VCaP (cell line): ENCODE measurements around the gene PHACTR1.
A peak's percentile ranks its signal among the peaks of the same experiment; 100 is the strongest.

ENCODE experiments used
- H3K27ac ChIP-seq: fragments of 450-650 bp; 2 replicates; pipeline ENCODE4 v1.5.1; 2017
- TF ChIP-seq, protein P1 (sequence below): fragments of 450-650 bp; conservative IDR thresholded peaks from 2 replicates; pipeline ENCODE4 v1.5.1; 2017; ENCODE audit warnings: mild to moderate bottlenecking, moderate library complexity

PHACTR1 gene

DNA sequence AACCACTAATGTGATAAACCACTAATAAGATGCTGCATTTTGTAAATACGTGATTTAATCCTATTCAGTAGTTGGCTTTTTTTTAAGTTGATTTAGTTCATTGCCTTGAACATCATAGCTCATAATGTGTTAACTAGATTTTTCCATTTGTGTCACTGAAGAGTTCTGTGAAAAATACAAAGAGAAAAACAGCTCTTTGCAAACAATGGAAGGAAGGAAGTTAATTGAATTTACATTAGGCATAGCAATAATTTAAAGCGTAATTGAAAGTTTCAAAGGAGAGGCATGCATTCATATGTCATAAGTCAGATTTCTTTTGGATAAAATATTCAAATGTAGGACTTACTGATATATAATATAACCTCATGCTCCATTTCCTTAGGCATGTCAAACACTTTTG, 509.5 kb downstream of the PHACTR1 start:
- H3K27ac ChIP-seq, result no peak overlapping the region
- TF ChIP-seq, protein P1, sequence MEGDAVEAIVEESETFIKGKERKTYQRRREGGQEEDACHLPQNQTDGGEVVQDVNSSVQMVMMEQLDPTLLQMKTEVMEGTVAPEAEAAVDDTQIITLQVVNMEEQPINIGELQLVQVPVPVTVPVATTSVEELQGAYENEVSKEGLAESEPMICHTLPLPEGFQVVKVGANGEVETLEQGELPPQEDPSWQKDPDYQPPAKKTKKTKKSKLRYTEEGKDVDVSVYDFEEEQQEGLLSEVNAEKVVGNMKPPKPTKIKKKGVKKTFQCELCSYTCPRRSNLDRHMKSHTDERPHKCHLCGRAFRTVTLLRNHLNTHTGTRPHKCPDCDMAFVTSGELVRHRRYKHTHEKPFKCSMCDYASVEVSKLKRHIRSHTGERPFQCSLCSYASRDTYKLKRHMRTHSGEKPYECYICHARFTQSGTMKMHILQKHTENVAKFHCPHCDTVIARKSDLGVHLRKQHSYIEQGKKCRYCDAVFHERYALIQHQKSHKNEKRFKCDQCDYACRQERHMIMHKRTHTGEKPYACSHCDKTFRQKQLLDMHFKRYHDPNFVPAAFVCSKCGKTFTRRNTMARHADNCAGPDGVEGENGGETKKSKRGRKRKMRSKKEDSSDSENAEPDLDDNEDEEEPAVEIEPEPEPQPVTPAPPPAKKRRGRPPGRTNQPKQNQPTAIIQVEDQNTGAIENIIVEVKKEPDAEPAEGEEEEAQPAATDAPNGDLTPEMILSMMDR, result no peak

DNA sequence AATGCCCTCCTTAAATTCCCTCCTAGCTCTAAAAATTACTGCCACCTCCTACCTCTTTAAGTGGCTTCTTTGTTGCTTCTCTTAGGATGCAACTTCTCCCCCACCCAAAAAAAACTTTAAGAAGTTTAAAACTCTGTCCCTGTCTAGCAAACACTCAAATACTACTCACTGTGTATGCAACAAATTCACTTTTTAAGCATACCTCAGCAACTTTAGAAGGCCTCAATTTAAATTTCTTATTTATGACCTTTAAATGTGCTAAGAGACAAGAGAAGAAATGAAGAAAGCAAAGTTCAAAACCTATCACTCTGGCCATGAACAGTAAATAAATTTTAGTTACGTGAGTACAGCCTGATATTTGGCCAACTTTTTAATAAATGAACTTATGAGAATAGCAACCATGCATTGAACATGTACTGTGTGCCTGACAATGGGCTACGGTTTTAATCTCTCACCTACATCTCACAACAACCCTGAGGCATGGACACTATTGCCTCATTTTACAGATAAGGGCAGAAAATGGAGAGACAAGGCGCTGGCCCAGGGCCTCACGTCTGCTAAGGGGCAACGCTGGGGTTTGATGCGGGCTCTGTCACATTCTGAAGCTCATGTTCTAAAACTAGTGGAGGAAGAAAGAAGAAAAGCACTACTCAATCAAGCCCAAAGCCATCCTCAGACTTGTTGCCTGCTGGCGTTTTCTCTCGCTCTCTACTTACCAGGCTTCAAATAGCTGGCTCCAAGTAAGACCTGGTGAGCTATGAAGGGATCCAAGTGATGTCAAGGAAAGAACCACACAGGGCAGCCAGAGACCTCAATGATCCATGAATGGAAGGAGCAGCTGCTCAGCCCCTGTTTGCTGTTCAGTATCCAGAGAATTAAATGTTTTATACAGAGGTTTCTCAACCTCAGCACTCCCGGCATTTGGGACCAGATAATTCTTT, 512.0 kb downstream of the PHACTR1 start:
- no peak overlapping the region for H3K27ac ChIP-seq
- TF ChIP-seq, protein P1, result no peak

DNA sequence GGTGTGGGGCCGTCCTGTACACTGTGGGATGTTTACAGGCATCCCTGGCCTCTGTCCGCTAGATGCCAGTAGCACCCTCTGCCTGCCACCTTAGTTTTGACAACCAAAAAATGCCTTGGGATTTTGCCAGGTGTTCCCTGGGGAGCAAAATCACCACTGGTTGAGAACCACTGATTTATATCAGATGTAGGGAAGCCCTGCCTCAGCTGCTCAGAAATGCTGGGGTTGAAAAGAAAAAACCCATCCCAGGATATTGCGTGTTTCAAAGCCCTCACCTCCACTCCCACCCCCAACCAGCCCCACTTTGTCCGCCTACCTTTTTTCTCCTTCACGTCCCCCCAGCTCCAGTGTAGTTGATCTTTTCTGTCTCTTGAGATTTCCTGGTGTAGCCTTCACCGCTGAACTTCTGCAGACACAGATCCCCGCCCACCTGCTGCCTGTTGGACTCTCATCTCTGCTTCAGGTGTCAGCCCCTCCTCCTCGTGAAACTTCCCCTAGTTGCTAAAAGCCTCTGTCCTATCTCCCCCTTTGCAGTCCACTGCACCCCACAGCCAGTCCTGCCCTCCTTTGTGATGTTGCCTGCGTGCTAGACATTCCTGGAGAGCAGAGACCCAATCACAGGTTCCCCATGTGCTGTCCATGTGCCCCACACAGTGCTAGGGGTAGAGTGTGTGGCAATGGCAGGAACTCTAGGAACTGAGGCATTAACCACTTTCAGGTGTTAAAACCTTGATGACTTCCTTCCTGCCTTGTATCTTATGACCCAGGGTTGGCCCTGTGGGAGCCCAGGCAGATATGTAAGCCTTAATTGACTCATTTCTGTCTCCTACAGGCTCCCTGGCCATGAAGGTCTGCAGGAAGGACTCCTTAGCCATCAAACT, 512.9 kb downstream of the PHACTR1 start:
- TF ChIP-seq, protein P1, result peak; percentile 65
- H3K27ac ChIP-seq, result no peak overlapping the region

DNA sequence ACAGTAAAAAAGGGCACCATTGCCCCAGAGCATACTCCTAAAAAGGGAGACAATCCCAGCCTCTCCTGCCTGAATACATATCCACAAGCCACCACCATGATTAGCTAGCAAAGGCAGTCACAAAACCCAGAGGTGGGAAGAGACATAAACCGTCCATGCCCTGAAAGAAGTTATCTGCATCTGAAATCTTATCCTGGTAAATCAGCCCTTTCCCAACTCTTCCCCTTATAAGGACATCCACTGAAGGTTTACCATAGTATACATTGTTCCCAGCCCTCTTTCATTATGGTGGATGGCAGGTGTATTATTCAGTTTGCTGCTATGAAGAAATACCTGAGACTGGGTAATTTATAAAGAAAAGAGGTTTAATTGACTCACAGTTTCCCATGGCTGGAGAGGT, 516.5 kb downstream of the PHACTR1 start:
- TF ChIP-seq, protein P1, result no peak
- H3K27ac ChIP-seq, result no peak overlapping the region

DNA sequence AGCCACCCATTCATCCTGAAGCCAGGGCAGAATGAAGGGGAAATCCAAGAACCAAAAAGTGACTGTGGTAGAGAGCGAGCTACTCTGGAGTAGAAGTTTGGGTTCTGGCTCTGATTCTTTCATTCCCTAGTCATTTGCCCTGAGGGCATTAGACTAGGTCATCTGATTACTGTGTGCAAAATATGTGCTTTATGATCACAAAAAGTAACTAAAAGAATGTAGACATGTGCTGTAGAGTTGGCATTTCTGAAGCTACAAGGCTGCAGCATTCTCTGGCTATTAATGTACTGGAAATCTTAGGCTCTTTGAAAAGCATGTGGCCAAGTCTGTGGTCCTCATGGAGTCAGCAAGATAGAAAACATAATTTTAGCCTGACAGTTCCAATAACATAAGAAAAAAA, 517.6 kb downstream of the PHACTR1 start:
- no peak overlapping the region for H3K27ac ChIP-seq
- TF ChIP-seq, protein P1, result no peak

DNA sequence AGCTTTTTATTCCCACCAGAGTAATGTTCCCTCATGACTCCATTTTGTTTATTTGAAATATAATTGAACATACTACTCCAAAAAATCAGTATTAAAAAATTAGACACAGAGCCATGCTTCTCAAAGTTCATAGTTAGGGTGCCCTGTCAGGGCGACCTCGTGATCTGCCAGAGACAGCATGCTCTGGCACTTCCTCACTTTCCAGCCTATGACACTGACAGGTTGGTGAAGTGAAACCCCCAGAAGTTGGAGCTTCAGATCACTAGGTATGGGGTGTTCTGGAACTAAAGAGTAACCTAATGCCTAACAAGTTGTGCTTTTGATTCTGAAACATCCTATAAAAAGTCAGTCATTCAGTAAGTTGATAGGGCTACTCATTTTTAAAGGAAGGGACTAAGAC, 518.8 kb downstream of the PHACTR1 start:
- TF ChIP-seq, protein P1, result no peak
- H3K27ac ChIP-seq, result no peak overlapping the region

DNA sequence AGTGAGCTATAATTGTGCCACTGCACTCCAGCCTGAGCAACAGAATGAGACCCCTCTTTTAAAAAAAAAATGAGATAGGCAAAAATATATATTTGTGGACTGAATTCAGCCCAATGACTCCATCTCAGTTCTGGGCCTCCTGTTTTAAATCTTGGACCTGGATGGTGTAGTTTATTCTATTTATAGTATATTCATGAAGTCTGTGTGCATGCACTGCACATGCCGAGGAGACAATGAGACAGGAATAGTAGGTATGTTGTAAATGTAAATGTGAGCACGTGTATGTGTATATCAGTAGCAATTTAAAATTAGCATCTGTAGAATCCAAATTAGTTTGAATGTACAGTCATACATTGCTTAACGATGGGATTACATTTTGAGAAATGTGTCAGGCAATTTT, 520.8 kb downstream of the PHACTR1 start:
- TF ChIP-seq, protein P1, result no peak
- H3K27ac ChIP-seq, result no peak overlapping the region
